Liver (tissue), 9 donors: Measurements from ENCODE around the gene RRP8. TPM values are rescaled to one million over a fixed set of nuclear protein-coding genes. Genes with fewer than 3 reads are reported as not detected.
A peak's percentile ranks its signal among the peaks of the same experiment; 100 is the strongest.

ENCODE experiments used
- DNase-seq: peaks from one replicate; pipeline ENCODE4 v3.0.0-alpha.2; 2017; ENCODE audit warnings: low spot score
- H3K27ac ChIP-seq, 2 donors: one replicate each; pipeline ENCODE4 v1.7.0; 2013; ENCODE audit warnings: inconsistent platforms in 2 of 2, low read length in 2 of 2, control low read depth in 1 of 2, low read depth in 1 of 2, mild to moderate bottlenecking in 1 of 2
- H3K27me3 ChIP-seq, 4 donors: one replicate each; pipeline versions ENCODE4 v1.6.1 to v1.7.0; 2013; ENCODE audit warnings: low read length in 3 of 4, inconsistent platforms in 1 of 4, mild to moderate bottlenecking in 1 of 4, moderate library complexity in 1 of 4; ENCODE audit not compliant: control insufficient read depth in 4 of 4, insufficient read depth in 4 of 4
- H3K36me3 ChIP-seq, 4 donors: one replicate each; pipeline versions ENCODE4 v1.6.1 to v1.7.0; 2013; ENCODE audit warnings: low read length in 3 of 4, mild to moderate bottlenecking in 3 of 4, low read depth in 1 of 4, moderate library complexity in 1 of 4; ENCODE audit not compliant: control insufficient read depth in 4 of 4, insufficient read depth in 3 of 4
- H3K4me1 ChIP-seq, 4 donors: one replicate each; pipeline versions ENCODE4 v1.6.1 to v1.7.0; 2013; ENCODE audit warnings: low read length in 3 of 4, mild to moderate bottlenecking in 3 of 4, moderate library complexity in 1 of 4; ENCODE audit not compliant: control insufficient read depth in 4 of 4, insufficient read depth in 4 of 4
- H3K4me3 ChIP-seq, 3 donors: one replicate each; pipeline versions ENCODE4 v1.6.1 to v1.7.0; 2013; ENCODE audit warnings: low read length in 3 of 3, control low read depth in 1 of 3, low read depth in 1 of 3, mild to moderate bottlenecking in 1 of 3
- H3K9ac ChIP-seq, 2 donors: one replicate each; pipeline ENCODE4 v1.7.0; 2013; ENCODE audit warnings: low read length in 2 of 2, mild to moderate bottlenecking in 2 of 2, moderate library complexity in 2 of 2, control low read depth in 1 of 2, low read depth in 1 of 2
- H3K9me3 ChIP-seq, 4 donors: one replicate each; pipeline versions ENCODE4 v1.6.1 to v1.7.0; 2013; ENCODE audit warnings: low read length in 3 of 4; ENCODE audit not compliant: control insufficient read depth in 4 of 4
- EGR1 ChIP-seq, 2 donors: IDR thresholded peaks; 2 replicates each; pipeline ENCODE4 v1.6.1; 2016 to 2018; ENCODE audit warnings: antibody characterized with exemption in 2 of 2, low read depth in 2 of 2
- FOXA1 ChIP-seq: IDR thresholded peaks from 2 replicates; pipeline ENCODE4 v1.6.1; 2016; ENCODE audit warnings: antibody characterized with exemption
- FOXA2 ChIP-seq: IDR thresholded peaks from 2 replicates; pipeline ENCODE4 v1.6.1; 2016; ENCODE audit warnings: antibody characterized with exemption
- HNF4A ChIP-seq, 2 donors: conservative IDR thresholded peaks; 2 replicates each; pipeline ENCODE4 v1.6.1; 2016; ENCODE audit warnings: antibody characterized with exemption in 2 of 2, mild to moderate bottlenecking in 2 of 2
- HNF4G ChIP-seq: IDR thresholded peaks from 2 replicates; pipeline ENCODE4 v1.6.1; 2016; ENCODE audit warnings: antibody characterized with exemption
- JUND ChIP-seq, 2 donors: IDR thresholded peaks; 2 replicates each; pipeline ENCODE4 v1.6.1; 2016; ENCODE audit warnings: antibody characterized with exemption in 2 of 2
- NR2F2 ChIP-seq: IDR thresholded peaks from 2 replicates; pipeline ENCODE4 v1.6.1; 2016; ENCODE audit warnings: antibody characterized with exemption
- RAD21 ChIP-seq, 2 donors: IDR thresholded peaks; 2 replicates each; pipeline ENCODE4 v1.6.1; 2016; ENCODE audit warnings: antibody characterized with exemption in 2 of 2, mild to moderate bottlenecking in 2 of 2
- RXRA ChIP-seq, 2 donors: IDR thresholded peaks; 2 replicates each; pipeline ENCODE4 v1.6.1; 2017 to 2018; ENCODE audit warnings: antibody characterized with exemption in 2 of 2, mild to moderate bottlenecking in 1 of 2
- TAF1 ChIP-seq: conservative IDR thresholded peaks from 2 replicates; pipeline ENCODE4 v1.6.1; 2016; ENCODE audit warnings: antibody characterized with exemption, mild to moderate bottlenecking
- WGBS: extraction: QIAGEN DNeasy Blood & Tissue Kit; methylation state at CpG from one replicate; pipeline ENCODE4 v1.1.7; 2013; 5-methylcytosine and 5-hydroxymethylcytosine counted together
- polyA plus RNA-seq, 2 donors: library from polyadenylated mRNA; stranded (reverse) in 1 of 2; unstranded in 1 of 2; fragments of 200-250 nt in 1 of 2; fragments of >200 nt in 1 of 2; fragmentation: Nextera tagmentation in 1 of 2; extraction: Ambion mirVana in 1 of 2; gene quantifications; one replicate each; pipeline versions ENCODE4 v1.2.1 to v1.2.3, GENCODE V29; 2013 to 2015
- total RNA-seq, 2 donors: library from RNA; depleted of rRNA; stranded (reverse); fragments of >200 nt; gene quantifications; one replicate each; pipeline ENCODE4 v1.2.3, GENCODE V29; 2014
- TF ChIP-seq, protein P1 (sequence below): IDR thresholded peaks from 2 replicates; pipeline ENCODE4 v1.6.1; 2016; ENCODE audit warnings: antibody characterized with exemption
- TF ChIP-seq, protein P2 (sequence below): IDR thresholded peaks from 2 replicates; pipeline ENCODE4 v1.6.1; 2016; ENCODE audit warnings: antibody characterized with exemption, mild to moderate bottlenecking
- TF ChIP-seq, protein P3 (sequence below): fragments of 150-350 bp; IDR thresholded peaks from 2 replicates; pipeline ENCODE4 v1.5.1; 2017; ENCODE audit warnings: improper control_type of control experiment, low read depth, low read length; ENCODE audit not compliant: missing input control
- TF ChIP-seq, protein P4 (sequence below): IDR thresholded peaks from 2 replicates; pipeline ENCODE4 v1.6.1; 2016; ENCODE audit warnings: antibody characterized with exemption
- donor health status: healthy.
- donor health status: healthy.
- donor health status: healthy.
- donor health status: healthy.
- donor health status: healthy.

RRP8 gene
- total and polyA plus RNA-seq, 4 donors = 10.3 to 12.6 (median 11.2) TPM

DNA sequence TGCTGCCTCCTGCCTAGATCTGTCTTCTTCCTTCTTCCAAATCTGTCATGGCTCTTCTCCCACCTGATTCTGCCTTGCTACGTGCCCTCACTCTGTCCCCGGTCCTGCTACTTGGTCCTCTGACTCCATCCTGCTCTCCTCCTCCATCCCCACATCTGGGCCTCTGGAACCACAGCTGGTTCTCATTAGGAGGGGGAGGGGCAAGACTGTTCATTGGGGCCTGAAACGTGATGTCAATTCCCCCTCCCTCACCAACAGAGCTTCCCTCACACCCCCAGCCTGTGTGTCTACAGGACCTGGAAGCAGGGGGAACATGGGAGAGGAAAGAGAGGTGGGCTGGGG, 43.1 kb upstream of the RRP8 start (continued):
- no peak for TF ChIP-seq HNF4G
- TF ChIP-seq RAD21 (IDR thresholded peaks at IDR 0.05) = no peak

DNA sequence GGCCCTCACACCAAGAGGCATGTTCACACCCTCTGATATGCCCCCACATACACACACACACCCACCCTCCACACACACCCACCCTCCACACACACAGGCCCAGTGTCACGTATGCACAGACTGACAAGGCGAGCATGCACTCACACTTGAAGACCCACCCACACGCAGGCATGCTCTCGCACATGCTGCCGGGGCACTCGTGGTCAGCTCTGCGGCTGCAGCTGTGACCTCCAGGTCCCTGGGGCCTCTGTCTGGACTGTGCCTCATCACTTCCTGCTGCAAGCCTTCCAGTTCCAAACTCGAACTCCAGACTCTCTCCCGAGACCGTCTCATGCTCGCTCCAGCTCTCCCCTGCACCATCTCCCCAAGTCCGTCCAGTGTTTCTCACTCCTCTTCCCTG, 42.7 kb upstream of the RRP8 start:
- H3K9me3 ChIP-seq = no peaks in the 10 kb centered on the region
- H3K9ac ChIP-seq = no peak overlapping the region
- H3K27me3 ChIP-seq = no peaks in the 10 kb centered on the region
- H3K4me1 ChIP-seq = peaks cover 0 to 10% (median 2%) of the 10 kb centered on the region in 4 donors
- 73% methylated on average over 12 of the region's 12 CpGs for WGBS
- H3K27ac ChIP-seq = peak overlapping the region; percentile 11 to 61
- TF ChIP-seq NR2F2 = peak; percentile 51
- no peak for TF ChIP-seq HNF4G
- no peaks in the 10 kb centered on the region for H3K36me3 ChIP-seq
- DNase-seq = no peak
- no peak overlapping the region for H3K4me3 ChIP-seq

DNA sequence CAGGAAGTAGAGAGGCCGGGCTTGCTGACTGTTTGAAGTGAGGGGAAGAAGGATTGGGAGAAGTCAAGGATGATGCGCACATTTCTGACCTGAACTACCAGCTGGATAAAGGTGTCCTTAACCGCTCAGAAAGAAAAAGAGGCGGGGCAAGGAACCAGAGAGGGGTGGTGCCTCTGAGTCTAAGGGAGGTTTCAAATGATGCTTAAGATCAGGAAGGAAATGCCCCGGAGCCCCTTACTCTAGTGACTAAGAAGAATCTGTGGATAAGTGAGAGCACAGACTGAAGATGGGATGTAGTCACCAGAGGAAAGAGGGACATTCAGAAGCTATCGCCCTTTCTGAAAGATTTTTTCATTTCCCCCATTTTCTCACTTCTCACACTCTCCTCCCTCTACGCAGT, 39.5 kb upstream of the RRP8 start:
- H3K27ac ChIP-seq = no peak overlapping the region
- 83% methylated on average over 7 of the region's 7 CpGs for WGBS
- TF ChIP-seq FOXA1 (no peak), JUND (IDR thresholded peaks at IDR 0.05) (no peak), RXRA (IDR thresholded peaks at IDR 0.05) (no peak), RAD21 (IDR thresholded peaks at IDR 0.05) (no peak), TAF1 (no peak), HNF4A (conservative IDR thresholded peaks at IDR 0.05) (no peak), EGR1 (IDR thresholded peaks at IDR 0.05; ENCODE audit: low read depth in 2 of 2) (no peak), NR2F2 (no peak), FOXA2 (no peak)
- TF ChIP-seq, protein P1, sequence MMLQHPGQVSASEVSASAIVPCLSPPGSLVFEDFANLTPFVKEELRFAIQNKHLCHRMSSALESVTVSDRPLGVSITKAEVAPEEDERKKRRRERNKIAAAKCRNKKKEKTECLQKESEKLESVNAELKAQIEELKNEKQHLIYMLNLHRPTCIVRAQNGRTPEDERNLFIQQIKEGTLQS = no peak
- TF ChIP-seq, protein P2, sequence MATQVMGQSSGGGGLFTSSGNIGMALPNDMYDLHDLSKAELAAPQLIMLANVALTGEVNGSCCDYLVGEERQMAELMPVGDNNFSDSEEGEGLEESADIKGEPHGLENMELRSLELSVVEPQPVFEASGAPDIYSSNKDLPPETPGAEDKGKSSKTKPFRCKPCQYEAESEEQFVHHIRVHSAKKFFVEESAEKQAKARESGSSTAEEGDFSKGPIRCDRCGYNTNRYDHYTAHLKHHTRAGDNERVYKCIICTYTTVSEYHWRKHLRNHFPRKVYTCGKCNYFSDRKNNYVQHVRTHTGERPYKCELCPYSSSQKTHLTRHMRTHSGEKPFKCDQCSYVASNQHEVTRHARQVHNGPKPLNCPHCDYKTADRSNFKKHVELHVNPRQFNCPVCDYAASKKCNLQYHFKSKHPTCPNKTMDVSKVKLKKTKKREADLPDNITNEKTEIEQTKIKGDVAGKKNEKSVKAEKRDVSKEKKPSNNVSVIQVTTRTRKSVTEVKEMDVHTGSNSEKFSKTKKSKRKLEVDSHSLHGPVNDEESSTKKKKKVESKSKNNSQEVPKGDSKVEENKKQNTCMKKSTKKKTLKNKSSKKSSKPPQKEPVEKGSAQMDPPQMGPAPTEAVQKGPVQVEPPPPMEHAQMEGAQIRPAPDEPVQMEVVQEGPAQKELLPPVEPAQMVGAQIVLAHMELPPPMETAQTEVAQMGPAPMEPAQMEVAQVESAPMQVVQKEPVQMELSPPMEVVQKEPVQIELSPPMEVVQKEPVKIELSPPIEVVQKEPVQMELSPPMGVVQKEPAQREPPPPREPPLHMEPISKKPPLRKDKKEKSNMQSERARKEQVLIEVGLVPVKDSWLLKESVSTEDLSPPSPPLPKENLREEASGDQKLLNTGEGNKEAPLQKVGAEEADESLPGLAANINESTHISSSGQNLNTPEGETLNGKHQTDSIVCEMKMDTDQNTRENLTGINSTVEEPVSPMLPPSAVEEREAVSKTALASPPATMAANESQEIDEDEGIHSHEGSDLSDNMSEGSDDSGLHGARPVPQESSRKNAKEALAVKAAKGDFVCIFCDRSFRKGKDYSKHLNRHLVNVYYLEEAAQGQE = no peak

DNA sequence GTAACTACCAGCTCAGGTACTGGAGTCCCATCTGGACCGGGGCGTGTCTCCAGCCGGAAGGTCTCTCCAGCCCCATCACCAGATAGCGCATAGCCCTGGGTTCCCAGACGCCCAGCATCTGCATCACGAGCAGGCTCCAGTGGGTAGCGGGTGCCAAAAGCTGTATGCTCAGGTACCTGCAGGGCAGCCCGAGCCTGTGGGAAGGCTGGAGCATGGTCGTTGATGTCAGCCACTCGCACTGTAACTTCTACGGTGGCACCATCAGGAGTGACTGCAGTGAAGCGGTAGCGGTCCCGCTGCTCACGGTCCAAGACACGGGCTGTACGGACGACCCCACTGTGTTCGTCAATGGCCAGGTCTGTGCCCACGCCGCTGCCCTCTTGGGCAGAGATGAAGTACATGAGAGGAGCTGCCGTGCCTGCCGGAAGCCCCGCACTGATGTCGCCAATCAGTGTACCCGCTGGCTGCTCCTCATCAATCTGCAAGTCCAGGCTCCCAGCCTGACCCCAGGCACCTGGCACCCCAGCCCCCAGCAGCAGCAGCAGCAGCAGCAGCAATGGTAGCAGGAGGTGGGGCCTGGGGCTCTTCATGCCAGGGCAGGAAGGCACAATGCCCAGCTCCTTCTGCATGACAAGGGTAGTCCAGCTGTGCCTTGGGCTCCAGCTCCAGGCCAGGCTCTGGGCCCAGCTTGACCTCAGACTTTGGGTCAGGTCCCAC, 37.7 kb upstream of the RRP8 start:
- WGBS = 97% methylated on average over 26 of the region's 26 CpGs
- no peaks in the 10 kb centered on the region for H3K36me3 ChIP-seq
- TF ChIP-seq HNF4A (conservative IDR thresholded peaks at IDR 0.05) = no peak
- no peak for TF ChIP-seq TAF1
- no peak for TF ChIP-seq EGR1 (IDR thresholded peaks at IDR 0.05; ENCODE audit: low read depth in 2 of 2)
- TF ChIP-seq NR2F2 = no peak
- TF ChIP-seq, protein P3, sequence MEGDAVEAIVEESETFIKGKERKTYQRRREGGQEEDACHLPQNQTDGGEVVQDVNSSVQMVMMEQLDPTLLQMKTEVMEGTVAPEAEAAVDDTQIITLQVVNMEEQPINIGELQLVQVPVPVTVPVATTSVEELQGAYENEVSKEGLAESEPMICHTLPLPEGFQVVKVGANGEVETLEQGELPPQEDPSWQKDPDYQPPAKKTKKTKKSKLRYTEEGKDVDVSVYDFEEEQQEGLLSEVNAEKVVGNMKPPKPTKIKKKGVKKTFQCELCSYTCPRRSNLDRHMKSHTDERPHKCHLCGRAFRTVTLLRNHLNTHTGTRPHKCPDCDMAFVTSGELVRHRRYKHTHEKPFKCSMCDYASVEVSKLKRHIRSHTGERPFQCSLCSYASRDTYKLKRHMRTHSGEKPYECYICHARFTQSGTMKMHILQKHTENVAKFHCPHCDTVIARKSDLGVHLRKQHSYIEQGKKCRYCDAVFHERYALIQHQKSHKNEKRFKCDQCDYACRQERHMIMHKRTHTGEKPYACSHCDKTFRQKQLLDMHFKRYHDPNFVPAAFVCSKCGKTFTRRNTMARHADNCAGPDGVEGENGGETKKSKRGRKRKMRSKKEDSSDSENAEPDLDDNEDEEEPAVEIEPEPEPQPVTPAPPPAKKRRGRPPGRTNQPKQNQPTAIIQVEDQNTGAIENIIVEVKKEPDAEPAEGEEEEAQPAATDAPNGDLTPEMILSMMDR = no peak
- TF ChIP-seq FOXA2 = no peak
- TF ChIP-seq, protein P4, sequence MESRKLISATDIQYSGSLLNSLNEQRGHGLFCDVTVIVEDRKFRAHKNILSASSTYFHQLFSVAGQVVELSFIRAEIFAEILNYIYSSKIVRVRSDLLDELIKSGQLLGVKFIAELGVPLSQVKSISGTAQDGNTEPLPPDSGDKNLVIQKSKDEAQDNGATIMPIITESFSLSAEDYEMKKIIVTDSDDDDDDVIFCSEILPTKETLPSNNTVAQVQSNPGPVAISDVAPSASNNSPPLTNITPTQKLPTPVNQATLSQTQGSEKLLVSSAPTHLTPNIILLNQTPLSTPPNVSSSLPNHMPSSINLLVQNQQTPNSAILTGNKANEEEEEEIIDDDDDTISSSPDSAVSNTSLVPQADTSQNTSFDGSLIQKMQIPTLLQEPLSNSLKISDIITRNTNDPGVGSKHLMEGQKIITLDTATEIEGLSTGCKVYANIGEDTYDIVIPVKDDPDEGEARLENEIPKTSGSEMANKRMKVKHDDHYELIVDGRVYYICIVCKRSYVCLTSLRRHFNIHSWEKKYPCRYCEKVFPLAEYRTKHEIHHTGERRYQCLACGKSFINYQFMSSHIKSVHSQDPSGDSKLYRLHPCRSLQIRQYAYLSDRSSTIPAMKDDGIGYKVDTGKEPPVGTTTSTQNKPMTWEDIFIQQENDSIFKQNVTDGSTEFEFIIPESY = no peak
- TF ChIP-seq FOXA1 = no peak
- TF ChIP-seq HNF4G = no peak
- TF ChIP-seq, protein P1 = no peak
- TF ChIP-seq RXRA (IDR thresholded peaks at IDR 0.05) = no peak

More for the DNA sequence above, 39.5 kb upstream of the RRP8 start:
- no peak for DNase-seq
- H3K9me3 ChIP-seq = no peaks in the 10 kb centered on the region
- no peak overlapping the region for H3K4me3 ChIP-seq
- H3K4me1 ChIP-seq = peaks cover 0 to 18% (median 10%) of the 10 kb centered on the region in 4 donors
- H3K27me3 ChIP-seq = no peaks in the 10 kb centered on the region
- no peak overlapping the region for H3K9ac ChIP-seq
- no peaks in the 10 kb centered on the region for H3K36me3 ChIP-seq

More for the DNA sequence above, 37.7 kb upstream of the RRP8 start:
- no peak overlapping the region for H3K4me3 ChIP-seq
- no peaks in the 10 kb centered on the region for H3K9me3 ChIP-seq
- no peak for DNase-seq
- no peak overlapping the region for H3K9ac ChIP-seq
- no peak overlapping the region for H3K27ac ChIP-seq
- H3K27me3 ChIP-seq = no peaks in the 10 kb centered on the region
- peaks cover 3 to 24% (median 17%) of the 10 kb centered on the region in 4 donors for H3K4me1 ChIP-seq
